NCI-H128 (cell line): ENCODE data around the gene TLK2.
"Not testable (repeated sequence)": the region's sequence is repeated elsewhere in the genome, so short reads cannot be mapped to it uniquely, and the experiment has no call there.

ENCODE experiments used
- DNase-seq: peaks from one replicate; lab custom pipeline; 2025; ENCODE audit not compliant: unreplicated experiment; lab: John Stamatoyannopoulos, UW

TLK2 gene

DNA sequence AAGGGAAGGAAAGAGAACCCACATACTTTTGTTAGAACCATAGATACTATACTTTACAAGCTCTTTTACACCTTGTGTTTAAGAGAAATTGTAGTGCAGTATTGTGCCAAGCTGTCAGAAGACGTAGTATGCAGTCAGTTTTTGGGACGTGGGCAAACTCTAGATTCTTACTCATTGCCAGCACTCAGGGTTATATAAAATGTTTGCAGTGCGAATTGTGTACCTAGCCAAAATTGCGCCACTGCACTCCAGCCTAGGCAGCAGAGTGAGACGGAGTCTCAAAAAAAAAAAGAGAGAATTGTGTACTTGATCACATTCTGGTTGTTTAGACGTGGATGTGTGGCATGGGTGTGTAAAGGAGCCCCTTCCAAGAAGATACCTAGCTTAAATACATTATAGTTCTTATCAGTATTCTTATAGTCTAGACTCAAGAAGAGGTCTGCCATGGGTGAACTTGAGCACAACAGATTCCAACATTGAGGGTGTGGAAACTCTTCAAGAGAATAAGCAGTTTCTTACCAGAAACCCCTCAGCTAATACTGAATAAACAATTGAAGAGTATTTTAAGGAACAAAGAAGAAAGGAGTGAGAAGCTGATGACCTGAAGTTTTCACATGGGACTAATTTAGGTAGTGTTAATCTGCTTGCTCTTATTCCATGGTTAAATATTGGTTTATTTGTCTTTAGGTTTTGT, 121.5 kb downstream of the TLK2 start:
- no peak for DNase-seq

DNA sequence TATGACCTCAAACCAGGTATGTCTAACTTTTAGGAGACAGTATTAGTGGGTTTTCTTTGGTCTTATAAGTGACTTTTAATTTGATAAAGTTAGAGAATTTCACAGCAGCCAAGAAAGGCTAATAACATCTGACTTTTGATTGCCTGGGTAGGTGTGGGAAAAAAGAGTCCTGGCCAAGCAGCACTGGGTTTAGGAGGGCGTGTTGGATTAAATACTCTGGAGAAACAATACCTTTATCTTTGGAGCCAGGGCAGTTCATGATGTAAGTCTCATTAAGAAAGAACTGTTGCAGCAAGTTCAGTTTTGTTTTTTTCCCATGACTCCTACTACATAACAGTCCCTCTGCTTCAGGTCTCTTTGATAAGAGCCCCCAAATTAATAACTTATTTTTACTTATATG, 122.2 kb downstream of the TLK2 start:
- no peak for DNase-seq

DNA sequence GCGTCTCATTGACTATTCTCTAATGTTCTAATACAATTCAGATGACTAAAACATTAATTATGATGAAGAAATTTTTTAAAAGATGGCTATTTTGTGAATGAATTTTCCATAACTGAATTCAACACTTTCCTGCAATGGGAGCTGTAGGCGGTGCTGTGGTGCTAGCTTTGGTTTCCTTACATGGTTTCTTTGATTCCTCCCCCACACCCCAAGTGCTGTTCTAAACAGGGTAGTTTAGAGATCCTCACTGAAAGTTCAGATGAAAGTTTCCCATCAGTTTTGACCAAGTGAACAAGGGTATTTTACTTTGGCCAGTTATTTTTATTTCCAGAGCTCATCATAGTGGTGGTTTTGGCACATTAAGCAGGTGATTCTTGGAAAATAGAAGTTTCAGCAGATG, 122.8 kb downstream of the TLK2 start:
- DNase-seq, result no peak

DNA sequence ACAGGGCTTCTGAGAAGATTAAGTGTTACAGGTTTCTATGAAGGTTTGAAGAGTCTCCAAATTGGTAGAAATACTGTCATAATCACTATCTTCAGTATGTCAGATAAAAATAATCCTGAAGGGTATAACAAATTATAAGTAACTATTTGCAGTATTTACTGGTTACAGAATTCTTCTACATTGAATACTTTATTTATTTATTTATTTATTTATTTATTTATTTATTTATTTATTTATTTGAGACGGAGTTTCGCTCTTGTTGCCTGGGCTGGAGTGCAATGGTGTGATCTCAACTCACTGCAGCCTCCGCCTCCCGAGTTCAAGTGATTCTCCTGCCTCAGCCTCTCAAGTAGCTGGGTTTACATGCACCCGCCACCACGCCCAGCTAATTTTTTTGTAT, 125.2 kb downstream of the TLK2 start:
- DNase-seq, result not testable (repeated sequence)

DNA sequence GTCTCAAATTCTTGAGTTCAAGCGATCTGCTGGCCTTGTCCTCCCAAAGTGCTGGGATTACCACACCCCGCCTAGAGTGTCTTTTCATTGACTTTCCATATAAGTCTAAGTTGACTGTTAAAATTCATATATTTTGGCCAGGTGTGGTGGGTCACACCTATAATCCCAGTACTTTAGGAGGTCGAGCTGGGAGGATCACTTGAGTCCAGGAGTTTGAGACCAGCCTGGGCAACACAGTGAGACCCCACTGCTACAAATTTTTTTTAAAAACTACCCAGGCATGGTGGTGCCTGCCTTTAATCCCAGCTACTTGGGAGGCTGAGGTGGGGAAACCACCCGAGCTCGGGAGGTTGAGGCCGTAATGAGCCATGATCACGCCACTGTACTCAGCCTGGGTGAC, 127.0 kb downstream of the TLK2 start:
- DNase-seq, result no peak

DNA sequence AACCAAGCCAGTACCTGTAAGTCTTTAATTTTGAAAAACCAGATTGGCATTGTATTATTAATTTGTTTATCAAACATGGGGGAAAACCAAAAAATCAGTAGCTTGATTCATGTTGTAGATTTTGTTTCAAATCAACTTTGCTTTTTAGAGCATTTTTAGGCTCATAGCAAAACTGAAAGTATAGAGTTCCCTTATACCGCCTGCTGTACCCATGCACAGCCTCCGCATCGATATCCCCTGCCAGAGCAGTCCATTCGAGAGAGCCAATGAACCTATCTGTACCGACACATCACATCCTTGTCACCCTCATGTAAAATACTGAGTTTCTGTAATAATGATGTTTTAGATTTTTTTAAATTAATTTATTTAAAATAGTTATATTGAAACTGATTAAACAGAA, 132.7 kb downstream of the TLK2 start:
- no peak for DNase-seq

DNA sequence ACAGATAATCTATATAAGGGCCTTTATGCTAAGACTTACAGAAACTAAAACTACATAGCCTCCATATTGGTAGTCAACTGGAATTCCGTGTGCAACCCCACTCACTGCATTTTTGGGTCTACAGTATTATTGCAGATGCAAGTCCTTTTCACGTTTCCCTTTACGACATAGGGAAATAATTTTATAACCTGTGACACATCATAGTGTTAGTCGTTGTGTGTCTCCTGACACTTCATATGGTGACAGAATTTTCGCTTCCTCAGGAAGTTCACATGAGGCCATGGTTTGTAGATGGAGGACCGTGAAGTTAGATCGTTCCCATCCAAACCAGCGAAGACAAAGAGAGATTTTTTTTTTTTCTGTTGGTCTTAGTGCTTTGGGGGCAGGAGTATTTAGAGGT, 133.1 kb downstream of the TLK2 start:
- DNase-seq, result no peak

DNA sequence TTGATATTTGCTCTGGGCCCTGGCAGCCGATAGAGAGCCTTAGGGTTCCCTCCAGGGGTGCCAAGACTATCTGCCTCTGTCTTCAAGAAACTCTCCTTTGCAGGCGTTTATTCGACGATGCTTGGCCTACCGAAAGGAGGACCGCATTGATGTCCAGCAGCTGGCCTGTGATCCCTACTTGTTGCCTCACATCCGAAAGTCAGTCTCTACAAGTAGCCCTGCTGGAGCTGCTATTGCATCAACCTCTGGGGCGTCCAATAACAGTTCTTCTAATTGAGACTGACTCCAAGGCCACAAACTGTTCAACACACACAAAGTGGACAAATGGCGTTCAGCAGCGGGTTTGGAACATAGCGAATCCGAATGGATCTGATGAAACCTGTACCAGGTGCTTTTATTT, 133.7 kb downstream of the TLK2 start:
- not testable (repeated sequence) for DNase-seq

DNA sequence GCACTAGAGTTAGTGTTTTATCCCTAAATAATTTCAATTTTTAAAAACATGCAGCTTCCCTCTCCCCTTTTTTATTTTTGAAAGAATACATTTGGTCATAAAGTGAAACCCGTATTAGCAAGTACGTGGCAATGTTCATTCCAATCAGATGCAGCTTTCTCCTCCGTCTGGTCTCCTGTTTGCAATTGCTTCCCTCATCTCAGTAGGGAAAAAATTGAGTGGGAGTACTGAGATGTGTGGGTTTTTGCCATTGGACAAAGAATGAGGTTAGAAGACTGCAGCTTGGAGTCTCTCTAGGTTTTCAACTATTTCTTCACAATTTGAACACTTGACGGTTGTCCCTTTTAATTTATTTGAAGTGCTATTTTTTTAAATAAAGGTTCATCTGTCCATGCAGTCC, 134.5 kb downstream of the TLK2 start:
- not testable (repeated sequence) for DNase-seq

DNA sequence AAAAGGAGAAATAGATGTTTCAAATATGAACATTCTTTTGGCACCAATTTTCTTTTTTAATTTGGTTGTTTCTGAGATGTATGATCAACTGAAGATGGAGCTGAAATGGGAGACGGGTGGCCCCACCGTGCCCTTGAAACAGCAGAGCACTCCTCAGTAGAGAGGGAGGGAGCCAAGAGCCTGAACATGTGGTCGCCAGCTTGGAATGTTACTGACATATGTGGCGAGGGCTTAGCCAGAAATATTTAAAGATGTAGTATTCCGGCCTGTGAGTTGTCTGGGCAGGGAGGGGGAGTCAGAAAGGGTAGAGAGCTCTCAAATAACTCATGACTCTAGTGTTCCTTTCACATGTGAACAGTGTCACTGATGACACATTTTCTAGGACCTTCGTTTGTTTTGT, 135.5 kb downstream of the TLK2 start:
- DNase-seq, result no peak

DNA sequence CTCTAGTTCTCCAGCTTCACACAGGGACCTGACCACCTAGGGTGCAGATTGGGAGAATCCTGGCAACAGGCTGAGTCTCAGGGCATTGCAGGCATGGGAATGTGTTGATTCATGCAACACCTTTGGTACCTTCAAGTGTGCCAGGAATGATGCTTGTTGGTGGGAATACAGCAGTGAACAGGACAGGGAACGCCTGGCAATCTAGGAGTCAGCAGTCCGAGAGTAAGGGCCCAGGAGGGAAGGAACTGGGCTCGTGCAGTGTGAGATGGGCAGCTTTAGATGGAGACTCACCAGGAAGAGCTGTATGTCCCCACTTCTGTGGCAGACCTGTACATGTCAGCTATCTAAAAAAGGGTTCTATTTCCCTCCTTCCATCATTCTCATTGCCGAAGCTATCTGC, 136.9 kb downstream of the TLK2 start:
- no peak for DNase-seq

DNA sequence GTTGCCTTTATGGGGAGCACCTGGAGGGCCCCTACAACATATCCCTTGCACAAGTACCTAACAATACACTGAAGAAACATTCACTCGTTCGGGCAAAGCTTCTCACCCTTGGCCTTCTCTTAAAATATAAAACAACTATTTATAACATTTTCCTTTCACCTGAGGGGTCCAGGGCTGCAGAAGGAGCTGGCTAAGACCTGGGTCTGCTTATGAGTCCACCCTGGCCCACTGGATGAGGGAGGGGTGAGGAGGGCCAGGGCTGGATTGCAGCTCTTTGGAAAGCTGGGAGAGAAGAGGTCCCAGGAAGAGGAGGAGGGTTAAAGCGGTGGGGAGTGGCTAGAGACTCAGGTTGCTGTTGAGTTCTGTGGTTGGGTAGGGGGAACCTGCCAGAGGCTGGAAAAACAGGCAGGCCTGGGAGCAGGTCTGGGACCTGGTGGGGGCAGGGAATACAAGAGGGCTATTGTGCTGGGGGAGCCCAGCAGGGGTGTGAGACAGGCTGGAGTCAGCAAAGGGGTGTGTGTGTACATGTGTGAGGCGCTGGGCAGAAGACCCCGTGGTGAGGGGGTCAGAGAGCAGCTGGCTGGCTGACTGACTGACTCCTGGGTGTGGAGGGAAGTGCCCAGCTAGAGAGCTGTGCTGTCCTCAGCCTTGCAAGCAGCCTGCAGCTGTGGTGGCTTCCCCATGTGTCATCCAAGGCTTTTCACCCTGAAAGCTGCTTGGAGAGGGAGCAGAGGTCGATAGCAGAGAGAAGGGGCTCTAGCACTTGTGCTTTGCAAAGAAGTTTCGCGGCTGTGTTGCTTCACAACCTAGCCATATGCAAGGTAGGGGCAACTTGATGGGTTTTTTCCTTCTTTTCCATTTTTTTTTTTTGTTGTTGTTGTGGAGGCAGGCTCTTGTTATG, 138.6 kb downstream of the TLK2 start:
- DNase-seq, result no peak

DNA sequence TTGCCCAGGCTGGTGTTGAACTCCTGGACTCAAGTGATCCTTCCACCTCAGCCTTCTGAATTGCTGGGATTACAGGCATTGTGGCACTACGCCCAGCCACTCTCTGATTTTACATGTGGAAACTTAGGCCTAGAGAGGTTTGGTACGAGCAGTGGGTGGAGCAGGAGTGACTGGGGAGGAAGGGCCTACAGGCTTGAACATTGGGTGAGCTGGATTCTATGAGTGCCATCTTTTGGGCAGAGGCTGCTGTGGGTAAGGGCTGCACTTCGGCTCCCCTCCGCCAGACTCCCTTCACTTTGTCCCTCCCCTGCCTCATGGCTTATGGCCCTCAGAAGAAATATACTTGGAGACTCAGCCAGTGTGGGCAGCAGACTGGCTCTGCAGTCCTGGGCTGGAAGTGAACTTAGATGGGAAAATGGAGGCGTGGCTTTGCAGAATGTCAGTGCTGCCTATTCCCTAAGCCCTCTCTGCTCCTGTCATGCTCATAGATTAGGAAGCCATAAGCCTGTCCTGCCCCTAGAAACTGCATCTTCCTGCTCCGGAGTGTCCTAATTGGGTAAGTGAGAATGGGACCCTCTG, 139.4 kb downstream of the TLK2 start:
- no peak for DNase-seq

DNA sequence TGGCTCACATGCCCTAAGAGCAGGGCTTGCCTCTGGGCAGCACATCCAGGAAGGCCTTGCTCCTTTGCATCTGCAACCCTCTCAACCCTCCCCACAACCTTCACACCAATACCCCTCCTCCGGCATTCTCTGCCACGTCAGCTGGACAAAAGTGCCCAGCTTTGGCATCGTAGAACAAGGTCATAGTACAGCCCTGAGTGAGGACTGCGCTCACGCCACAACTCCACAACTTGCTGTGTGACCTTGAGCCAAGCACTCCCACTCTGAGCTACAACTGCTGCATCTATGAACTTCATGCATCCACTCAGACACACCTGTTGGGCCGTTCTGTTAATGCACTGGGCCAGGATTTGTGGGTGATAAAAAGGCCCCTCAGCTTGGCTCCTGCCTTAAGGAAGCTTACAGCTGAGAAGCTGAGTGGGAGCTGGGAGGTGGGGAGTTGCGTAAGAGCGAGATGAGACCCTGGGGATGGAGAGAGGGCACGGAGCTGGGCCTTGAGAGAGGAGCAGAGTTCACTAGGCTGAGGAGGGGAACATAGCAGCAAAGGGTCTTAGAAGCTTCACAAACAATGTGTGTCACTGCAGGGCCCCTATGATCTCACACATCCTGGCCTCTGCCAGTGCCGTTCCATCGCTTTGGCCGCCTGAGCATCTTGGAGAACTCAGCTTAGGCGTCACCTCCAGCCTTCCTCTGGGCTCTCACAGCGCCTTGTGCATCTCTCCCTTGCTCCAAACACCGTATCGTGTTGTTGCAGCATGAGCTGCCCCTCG, 140.2 kb downstream of the TLK2 start:
- no peak for DNase-seq

DNA sequence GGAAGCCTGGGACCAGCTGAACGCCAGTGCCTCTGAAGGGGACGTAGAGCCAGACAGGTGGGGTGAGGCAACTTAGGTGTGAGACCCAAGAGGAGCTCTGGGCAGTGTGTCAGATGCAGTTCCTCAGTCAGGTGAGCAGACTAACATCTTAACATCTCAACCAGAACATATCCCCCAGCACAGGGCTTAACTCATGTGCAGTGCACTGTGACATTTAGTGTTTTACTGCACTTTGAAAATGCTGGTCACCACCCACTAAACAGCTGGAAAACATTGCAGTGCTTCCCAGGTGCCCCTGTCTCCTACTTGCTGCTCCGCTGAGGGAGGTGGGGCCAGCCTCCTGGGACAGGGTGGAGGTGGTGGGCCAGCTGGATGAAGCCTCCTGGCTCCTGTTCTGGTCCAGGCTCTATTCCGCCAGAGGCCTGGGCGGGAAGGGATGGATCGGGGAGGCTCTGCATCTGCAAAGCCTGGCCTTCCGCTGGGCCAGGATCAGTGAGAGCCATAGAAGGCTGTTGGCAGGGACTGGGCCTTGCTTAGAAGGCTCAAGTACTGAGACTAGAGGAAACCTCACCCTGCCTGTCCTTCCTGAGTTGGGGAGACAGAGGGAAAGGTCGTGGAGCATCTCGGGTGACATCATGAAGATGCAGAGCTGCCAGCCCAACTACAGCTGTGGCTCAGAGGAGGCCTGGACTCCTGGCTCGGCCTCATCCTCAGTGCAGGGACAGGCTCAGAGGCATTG, 141.0 kb downstream of the TLK2 start:
- no peak for DNase-seq

DNA sequence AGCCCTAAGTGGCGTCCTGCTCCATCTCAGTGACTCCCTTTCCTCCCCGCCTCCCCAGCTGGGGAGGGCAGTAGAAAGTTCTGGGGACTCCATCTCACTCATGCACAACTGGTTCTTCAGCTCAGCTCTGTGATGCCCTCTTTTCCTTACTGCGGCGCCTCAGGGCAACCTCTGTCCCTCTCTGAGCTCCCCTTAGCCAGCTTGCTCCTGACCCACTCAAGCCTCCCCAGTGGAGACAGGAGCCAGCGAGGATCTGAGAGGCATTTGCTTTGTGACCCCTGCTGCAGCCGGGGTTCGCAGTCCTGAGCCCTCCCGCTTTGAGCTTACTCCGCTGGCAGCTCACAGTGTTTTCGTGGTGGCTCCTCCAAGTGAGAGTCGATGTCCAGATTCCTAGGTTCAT, 142.6 kb downstream of the TLK2 start:
- DNase-seq, result no peak

DNA sequence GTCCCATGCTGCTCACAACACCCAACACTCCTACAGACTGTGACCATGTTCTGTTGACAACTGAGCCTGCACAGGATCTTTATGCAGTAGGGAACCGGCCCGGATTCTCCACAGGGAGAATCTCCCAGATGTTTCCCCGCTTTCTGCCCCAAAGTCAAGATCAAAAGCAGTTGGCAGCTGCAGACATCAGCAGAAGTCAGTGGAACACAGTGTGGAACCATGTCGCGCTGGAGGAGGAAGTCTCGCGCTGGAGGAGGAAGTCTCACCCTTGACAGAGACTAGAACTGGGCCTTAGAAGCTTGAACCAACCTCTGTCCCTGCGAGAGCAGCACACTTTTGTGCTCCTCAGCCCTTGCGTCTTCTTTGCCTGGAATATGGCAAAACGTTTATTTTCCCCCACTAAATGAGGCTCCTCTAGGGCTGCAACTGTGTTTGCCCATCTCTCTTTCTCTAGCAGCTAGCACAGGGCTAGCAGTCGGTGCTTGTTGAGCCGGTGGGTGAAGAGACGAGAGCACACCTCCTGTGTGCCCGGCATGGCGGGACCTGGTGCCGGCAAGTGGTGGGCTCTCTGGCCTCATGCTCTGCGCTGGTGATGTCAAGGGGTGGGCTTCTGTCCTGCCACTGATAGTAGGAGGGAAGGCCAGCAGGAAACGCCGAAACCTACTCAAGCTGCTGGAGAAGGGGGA, 146.7 kb downstream of the TLK2 start:
- no peak for DNase-seq

DNA sequence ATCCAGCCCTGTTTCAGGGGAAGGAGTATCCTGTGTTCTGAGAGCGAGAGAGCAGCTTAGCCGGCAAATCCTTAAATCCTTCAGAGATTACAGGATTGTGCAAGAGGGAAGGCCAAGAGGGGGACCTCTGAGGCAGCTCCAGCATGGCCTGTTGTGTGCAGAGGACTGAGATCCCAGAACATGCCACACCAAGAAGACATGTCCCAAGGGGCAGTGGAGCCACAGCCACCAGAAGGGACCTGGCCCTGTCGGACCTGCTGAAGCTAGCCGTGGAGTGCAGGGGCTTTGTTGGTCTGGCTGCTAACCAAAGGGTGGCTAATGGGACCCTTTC, 147.2 kb downstream of the TLK2 start:
- DNase-seq, result no peak

DNA sequence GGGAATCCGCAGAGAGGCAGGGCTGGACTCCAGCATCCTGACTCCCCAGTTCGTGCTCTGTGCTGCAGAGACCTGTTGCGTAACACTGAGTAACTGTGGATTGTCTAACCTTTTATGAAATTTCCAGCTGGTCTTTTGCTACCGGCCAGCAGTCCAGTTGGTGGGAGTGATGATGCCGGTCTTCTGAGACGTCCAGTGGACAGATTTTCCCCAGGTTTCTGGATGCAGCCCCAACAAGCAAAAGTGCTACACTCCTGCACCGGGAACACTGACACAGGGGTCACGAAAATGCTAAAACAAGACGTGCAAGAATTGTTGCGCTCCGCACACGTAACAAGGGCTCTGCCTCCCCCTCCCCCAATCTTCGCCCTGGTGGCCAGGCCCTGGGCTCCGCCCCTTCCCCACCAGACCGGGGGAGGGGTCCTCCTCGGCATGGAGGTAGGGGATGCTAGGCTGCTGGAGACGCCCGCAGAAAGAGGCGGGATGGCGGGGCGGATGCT, 148.1 kb downstream of the TLK2 start:
- no peak for DNase-seq
